Measurements from ENCODE around the gene ABCF2.

The ABCF2 gene

GRCh38 chr7:151195616-151196450 is 31.2 kb downstream of the ABCF2 start:
- DNase-seq (ENCODE audit: low read depth, low spot score): no peak

GRCh38 chr7:151194188-151194587 is 32.8 kb downstream of the ABCF2 start:
- no peak for DNase-seq (ENCODE audit: low read depth, low spot score)

DNA sequence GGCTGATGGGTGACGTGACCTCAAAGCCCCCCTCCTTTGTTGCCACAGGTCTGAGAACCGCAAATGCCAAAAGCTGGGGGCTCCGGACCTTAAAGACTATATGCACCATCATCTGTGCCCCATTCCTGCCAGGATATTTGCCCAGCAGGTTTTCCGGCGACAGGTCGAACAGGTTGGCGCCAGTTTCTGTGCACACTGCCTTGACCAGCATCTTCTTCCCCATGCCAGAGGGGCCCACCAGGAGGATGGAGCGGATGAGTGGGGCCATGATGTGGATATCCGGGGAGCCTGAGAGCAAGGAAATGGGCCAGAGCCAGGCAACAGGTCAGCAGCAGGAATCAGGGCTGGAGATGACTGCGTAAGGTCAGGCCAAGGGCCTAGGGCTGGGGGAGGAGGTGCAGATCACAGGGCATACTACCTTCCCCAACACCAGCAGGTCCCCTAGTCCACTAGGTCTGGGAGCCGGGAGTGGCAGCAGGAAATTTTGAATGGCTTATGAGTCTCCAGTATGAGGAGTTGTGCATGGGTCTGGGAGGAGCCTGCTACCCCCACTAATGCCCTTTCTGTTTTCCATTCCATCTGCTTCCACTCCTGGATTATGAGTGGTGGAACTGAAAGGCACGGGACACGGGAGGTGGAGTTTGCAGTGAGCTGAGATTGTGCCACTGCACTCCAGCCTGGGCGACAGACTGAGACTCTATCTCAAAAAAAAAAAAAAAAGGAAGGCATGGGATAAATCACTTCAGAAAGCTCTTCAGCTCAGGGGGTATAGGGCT is 33.6 kb downstream of the ABCF2 start:
- no peak for DNase-seq (ENCODE audit: low read depth, low spot score)

DNA sequence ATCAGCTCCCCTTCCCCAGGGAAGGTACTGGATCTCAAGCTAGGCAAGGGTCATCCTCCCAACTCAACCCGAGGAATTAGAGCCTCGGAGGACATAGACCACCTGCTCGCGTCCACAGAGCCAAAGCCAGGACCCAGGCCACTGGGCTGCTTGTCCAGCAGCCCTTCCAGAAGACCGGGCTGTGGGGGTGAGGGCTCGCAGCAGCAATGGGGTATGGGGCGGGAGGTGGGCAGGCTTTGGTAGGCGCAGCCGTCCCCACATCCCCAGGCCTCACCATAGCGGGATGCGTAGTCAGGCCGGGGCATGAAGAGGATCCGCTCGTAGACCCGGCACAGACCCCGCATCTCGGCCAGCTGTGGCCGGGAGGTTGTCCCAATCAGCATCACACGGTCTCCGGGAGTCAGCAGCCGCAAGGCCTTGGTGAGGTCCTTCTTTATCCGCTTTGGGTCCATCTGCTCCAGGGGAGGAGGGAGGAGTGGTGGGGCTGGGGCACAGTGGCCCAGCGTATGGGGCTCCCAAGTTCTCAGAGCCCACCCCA is 34.9 kb downstream of the ABCF2 start:
- DNase-seq (ENCODE audit: low read depth, low spot score): no peak

DNA sequence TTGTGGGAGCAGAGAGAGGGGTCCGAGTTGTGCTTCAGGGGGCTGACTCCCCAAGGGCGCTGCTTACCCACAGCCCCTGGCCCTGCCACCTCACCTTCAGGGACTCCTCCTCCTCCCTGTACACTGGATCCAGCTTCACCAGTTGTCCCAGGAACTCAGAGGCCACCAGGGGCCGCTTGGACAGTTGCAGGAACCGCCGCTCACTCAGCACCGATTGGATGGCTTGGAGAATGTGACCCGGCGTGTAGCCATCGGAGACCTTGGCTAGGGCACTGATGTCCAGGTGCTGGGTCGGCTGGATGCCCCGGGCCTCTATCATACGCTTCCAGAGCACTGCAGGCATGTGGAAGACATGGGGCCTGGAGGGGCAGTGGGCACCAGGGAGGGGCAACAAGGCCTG is 35.5 kb downstream of the ABCF2 start:
- no peak for DNase-seq (ENCODE audit: low read depth, low spot score)

DNA sequence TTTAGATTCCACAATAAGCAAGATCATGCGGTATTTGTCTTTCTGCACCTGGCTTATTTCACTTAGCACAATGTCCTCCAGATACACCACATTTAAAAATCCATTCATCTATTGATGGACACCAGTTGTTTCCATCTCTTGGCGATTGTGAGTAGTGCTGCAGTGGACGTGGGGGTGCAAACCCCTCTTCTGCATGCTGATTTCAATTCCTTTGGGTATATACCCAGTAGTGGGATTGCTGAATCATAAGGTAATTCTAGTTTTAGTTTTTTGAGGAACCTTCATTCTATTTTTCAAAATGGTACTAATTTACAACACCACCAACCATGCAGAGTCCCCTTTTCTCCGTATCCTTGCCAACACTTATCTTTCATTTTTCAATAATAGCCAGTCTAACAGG is 38.0 kb downstream of the ABCF2 start:
- no peak for DNase-seq (ENCODE audit: low read depth, low spot score)

GRCh38 chr7:151188252-151188542 is 38.8 kb downstream of the ABCF2 start:
- DNase-seq (ENCODE audit: low read depth, low spot score): no peak

GRCh38 chr7:151187409-151188251 is 39.4 kb downstream of the ABCF2 start:
- DNase-seq (ENCODE audit: low read depth, low spot score): no peak

GRCh38 chr7:151186640-151187408 is 40.2 kb downstream of the ABCF2 start, which contains the start of gene ASB10:
Gene ASB10, minus strand, starts transcription at chr7:151187250. Its CDS starts 120 bp downstream, at chr7:151187130.
- DNase-seq (ENCODE audit: low read depth, low spot score): no peak

DNA sequence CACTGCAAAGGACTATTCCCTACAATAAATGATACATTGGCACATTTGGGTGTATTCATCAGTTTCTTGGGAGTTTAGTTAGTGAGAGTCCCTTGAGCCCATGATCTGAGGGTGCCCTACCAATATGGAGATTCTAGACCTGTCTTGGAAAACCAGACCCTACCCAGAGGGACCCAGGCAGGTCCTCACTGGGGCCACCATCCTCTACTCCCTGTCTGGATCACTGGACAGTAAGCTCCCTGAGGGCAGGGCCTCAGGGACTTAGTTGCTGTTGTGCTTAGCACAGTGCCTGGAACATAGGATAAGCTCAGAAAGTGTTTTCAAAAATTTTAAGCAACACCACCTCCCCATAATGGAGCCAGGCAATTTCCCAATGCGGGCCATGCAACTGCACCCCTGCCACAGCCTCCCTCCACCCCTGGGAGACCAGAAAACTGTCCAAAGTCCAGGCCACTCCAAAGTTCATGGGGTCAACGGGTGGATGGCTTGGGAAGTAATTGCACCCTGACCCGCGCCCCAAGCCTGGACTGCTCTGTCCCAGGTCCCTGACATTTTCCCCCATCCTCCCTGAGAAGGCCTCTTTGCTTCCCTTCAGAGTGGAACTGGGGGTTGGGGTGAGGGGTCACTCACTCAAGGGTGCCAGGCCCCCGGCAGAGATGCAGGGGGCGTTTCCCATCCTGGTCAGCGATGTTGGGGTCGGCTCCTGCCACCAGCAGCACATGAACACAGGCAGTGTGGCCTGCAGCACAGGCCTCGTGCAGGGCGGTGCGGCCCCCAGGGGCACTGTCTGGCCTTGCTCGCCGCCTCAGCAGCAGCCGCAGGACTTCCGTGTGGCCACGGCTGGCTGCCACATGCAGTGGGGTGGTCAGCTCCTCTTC is 41.0 kb downstream of the ABCF2 start:
- no peak for DNase-seq (ENCODE audit: low read depth, low spot score)

- no peak for DNase-seq (ENCODE audit: low read depth, low spot score)
Measured at GRCh38 chr7:151181011-151181431, 46.0 kb downstream of the ABCF2 start.

DNA sequence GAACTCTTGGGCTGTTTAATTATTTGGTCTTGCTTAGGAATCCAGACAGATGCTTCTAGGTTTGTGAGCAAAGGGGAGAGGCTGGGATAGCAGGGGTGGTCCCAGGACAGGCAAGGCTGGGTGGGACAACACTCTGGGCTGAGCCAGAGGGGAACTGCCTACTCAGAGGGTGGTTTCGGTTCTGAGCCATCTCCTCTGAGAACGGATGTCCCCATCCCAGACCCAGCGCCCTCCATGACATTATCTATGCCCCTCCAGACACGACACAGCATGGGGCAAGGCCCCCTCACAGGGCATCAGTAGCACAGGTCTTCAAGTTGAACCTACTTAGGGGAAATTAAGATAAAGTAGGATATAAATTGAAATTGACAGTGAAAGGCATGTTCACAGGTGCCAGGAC is 47.1 kb downstream of the ABCF2 start:
- DNase-seq (ENCODE audit: low read depth, low spot score): no peak

GRCh38 chr7:151179287-151179860 is 47.6 kb downstream of the ABCF2 start:
- DNase-seq (ENCODE audit: low read depth, low spot score): no peak

DNA sequence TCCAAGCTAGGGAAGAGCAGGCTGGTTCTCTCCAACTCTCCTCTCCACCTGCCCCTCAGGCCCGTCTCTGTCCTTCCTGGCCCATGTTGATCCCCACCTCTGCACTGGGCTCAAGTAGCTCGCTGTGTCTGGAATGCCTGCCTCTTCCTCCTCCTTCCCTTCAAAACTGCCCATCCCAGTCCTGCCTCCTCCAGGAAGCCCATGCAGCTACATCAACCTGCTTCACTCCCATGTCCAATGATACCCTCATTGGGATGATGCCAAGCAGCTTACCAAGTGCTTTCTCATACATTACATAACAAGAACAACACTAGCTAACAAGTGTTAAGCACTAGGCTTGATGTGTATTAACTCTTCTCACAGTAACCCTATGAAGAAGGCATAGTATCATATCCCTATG is 48.2 kb downstream of the ABCF2 start:
- no peak for DNase-seq (ENCODE audit: low read depth, low spot score)

DNA sequence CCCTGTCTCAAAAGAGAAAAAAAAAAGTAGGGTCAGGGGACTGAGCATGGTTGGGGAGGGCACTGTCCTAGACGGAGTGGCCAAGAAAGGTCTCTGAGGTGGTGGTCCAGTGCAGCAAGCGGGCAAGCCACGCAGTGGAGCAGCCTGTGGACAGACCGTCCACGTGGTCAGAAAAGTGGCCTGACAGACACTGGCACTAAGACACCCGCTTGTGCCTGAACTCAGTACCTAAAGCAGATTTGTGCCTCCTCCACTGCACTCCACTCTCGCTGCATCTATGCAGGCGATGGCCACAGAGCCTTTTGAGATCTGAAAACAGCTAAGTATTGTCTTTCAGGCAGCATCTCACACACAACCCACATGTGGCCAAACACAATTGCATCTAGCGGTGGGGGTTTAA is 48.8 kb downstream of the ABCF2 start:
- DNase-seq (ENCODE audit: low read depth, low spot score): no peak

DNA sequence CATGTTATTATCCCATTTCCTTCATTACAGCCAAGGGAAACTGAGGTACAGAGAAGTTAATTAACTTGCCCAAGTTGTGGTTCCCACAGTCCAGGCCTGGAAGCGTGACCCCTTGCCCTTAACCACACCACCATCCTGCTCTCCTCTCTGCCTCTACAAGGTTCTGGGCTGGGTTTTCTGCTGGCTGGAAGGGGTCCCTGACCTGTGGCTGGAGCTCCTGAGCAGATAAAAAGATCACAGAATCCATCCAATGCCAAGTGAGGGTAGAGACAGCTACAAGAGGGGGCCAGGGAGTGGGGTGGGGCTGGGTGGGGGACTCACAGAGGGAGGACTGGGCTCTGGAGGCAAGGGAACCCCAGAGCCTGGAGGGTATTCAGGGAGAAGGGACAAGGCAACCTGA is 49.7 kb downstream of the ABCF2 start:
- no peak for DNase-seq (ENCODE audit: low read depth, low spot score)

GRCh38 chr7:151176401-151176800 is 50.6 kb downstream of the ABCF2 start:
- DNase-seq (ENCODE audit: low read depth, low spot score): no peak

- DNase-seq (ENCODE audit: low read depth, low spot score): peak; percentile 29
Measured at GRCh38 chr7:151175793-151176311, 51.2 kb downstream of the ABCF2 start.

DNA sequence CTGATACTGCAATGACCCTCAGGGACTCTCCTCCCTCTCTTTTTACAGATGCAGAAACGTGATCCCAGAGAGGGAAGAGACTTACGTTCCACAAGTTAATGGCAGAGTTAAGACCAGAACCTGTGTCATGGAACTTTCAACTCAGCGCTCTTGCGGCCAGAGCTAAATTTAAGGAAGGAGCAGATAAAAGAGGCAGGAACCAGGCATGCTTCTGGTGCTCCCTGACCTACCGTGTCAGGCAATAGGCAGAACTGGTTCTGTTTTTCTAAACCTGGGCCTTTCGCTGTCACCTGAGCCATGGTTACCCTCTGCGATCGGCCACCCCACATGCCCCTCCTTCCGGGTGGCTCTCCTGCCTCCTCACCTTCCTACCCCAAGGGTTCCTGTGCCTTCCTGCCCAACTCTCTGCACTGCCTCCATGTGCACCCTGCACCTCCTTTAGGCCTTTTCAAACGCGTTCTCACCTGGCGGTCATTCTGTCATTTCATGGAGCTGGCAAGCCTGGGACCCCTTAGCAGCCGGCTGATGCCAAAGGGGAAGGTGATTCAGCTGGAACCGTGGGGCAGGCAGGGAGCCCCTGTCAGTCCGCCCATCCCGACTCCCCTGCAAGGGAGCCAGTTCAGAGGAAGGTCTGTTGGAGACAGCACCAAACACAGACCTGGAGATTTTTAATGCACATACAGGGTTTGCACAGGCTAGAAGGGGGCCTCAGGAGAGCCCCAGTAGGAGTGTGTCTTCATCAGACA is 51.8 kb downstream of the ABCF2 start:
- DNase-seq (ENCODE audit: low read depth, low spot score): no peak
